Effector memory CD4-positive, alpha-beta T cell (primary cell): Measurements from ENCODE around the gene DNASE2B.
A peak's percentile ranks its signal among the peaks of the same experiment; 100 is the strongest.
"Not testable (repeated sequence)": the region's sequence is repeated elsewhere in the genome, so short reads cannot be mapped to it uniquely, and the experiment has no call there.

Source experiments
- DNase-seq, 3 donors: peaks; one replicate each; pipeline ENCODE4 v3.0.0-alpha.2; 2020
- H3K27ac ChIP-seq: 2 replicates; pipeline ENCODE4 v1.7.0; 2013; ENCODE audit warnings: mild to moderate bottlenecking, low read length, moderate library complexity; ENCODE audit not compliant: insufficient read depth, poor library complexity, severe bottlenecking
- H3K27me3 ChIP-seq: replicated peaks from 2 replicates; pipeline ENCODE4 v1.7.0; 2013; ENCODE audit warnings: mild to moderate bottlenecking, low read length; ENCODE audit not compliant: insufficient read depth, control insufficient read depth, poor library complexity, severe bottlenecking
- H3K36me3 ChIP-seq: 2 replicates; pipeline ENCODE4 v1.7.0; 2013; ENCODE audit warnings: mild to moderate bottlenecking, low read length, moderate library complexity; ENCODE audit not compliant: control insufficient read depth, insufficient read depth
- H3K4me1 ChIP-seq: 2 replicates; pipeline ENCODE4 v1.7.0; 2013; ENCODE audit warnings: low read length, mild to moderate bottlenecking; ENCODE audit not compliant: control insufficient read depth, insufficient read depth, poor library complexity, severe bottlenecking
- H3K4me3 ChIP-seq: 2 replicates; pipeline ENCODE4 v1.7.0; 2013; ENCODE audit warnings: low read length, low read depth, mild to moderate bottlenecking; ENCODE audit not compliant: insufficient read depth, poor library complexity, severe bottlenecking
- H3K9me3 ChIP-seq: 2 replicates; pipeline ENCODE4 v1.7.0; 2013; ENCODE audit warnings: mild to moderate bottlenecking, low read length, moderate library complexity; ENCODE audit not compliant: control insufficient read depth

Gene DNASE2B

GRCh38 chr1:84430546-84430945 lies 32.3 kb downstream of the DNASE2B start:
- DNase-seq, result no peak
- H3K4me3 ChIP-seq, result no peak overlapping the region
- H3K27ac ChIP-seq, result no peak overlapping the region
- H3K36me3 ChIP-seq, result no peaks in the 10 kb centered on the region
- peaks cover 11% of the 10 kb centered on the region for H3K4me1 ChIP-seq
- no peaks in the 10 kb centered on the region for H3K27me3 ChIP-seq
- H3K9me3 ChIP-seq, result no peaks in the 10 kb centered on the region

GRCh38 chr1:84433258-84434080 lies 35.2 kb downstream of the DNASE2B start:
- Histone ChIP-seq H3K9me3 (no peaks in the 10 kb centered on the region), H3K27me3 (no peaks in the 10 kb centered on the region), H3K4me3 (peak overlapping the region; percentile 10), H3K27ac (peak overlapping the region; percentile 65), H3K36me3 (no peaks in the 10 kb centered on the region), H3K4me1 (peaks cover 11% of the 10 kb centered on the region)
- DNase-seq, result peak; percentile 21 to 48 (median 25)

GRCh38 chr1:84434081-84434769 lies 35.9 kb downstream of the DNASE2B start:
- Histone ChIP-seq H3K36me3 (no peaks in the 10 kb centered on the region), H3K27me3 (no peaks in the 10 kb centered on the region), H3K4me3 (peak overlapping the region; percentile 19), H3K27ac (peak overlapping the region; percentile 16), H3K9me3 (no peaks in the 10 kb centered on the region), H3K4me1 (peaks cover 11% of the 10 kb centered on the region)
- DNase-seq, result no peak

GRCh38 chr1:84434801-84435549 lies 36.7 kb downstream of the DNASE2B start:
- Histone ChIP-seq H3K36me3 (no peaks in the 10 kb centered on the region), H3K4me1 (peaks cover 11% of the 10 kb centered on the region), H3K27me3 (no peaks in the 10 kb centered on the region), H3K27ac (peak overlapping the region; percentile 16), H3K9me3 (no peaks in the 10 kb centered on the region), H3K4me3 (peak overlapping the region; percentile 19)
- DNase-seq, result no peak

- H3K36me3 ChIP-seq, result no peaks in the 10 kb centered on the region
- DNase-seq, result no peak
- no peak overlapping the region for H3K4me3 ChIP-seq
- no peak overlapping the region for H3K27ac ChIP-seq
- H3K27me3 ChIP-seq, result no peaks in the 10 kb centered on the region
- H3K4me1 ChIP-seq, result peaks cover 11% of the 10 kb centered on the region
- H3K9me3 ChIP-seq, result no peaks in the 10 kb centered on the region
Observed at GRCh38 chr1:84436876-84437655, 38.8 kb downstream of the DNASE2B start.

GRCh38 chr1:84442256-84442655 lies 44.0 kb downstream of the DNASE2B start:
- Histone ChIP-seq H3K27ac (no peak overlapping the region), H3K9me3 (no peaks in the 10 kb centered on the region), H3K36me3 (no peaks in the 10 kb centered on the region), H3K4me1 (peaks cover 8% of the 10 kb centered on the region), H3K4me3 (no peak overlapping the region), H3K27me3 (no peaks in the 10 kb centered on the region)
- DNase-seq, result no peak

- DNase-seq, result peak; percentile 5 to 21 (median 16)
- not testable (repeated sequence) for H3K36me3 ChIP-seq, H3K4me1 ChIP-seq, H3K4me3 ChIP-seq, H3K27ac ChIP-seq, H3K27me3 ChIP-seq, H3K9me3 ChIP-seq
Observed at GRCh38 chr1:84442747-84443646, 44.7 kb downstream of the DNASE2B start.

- not testable (repeated sequence) for H3K36me3 ChIP-seq, H3K27ac ChIP-seq, H3K4me3 ChIP-seq, H3K4me1 ChIP-seq, H3K9me3 ChIP-seq, DNase-seq, H3K27me3 ChIP-seq
Observed at GRCh38 chr1:84448704-84449103, 50.4 kb downstream of the DNASE2B start.

GRCh38 chr1:84450910-84451309 lies 52.6 kb downstream of the DNASE2B start:
- DNase-seq, result no peak
- Histone ChIP-seq H3K27ac (no peak overlapping the region), H3K27me3 (no peaks in the 10 kb centered on the region), H3K4me3 (no peak overlapping the region), H3K36me3 (no peaks in the 10 kb centered on the region), H3K9me3 (no peaks in the 10 kb centered on the region), H3K4me1 (no peaks in the 10 kb centered on the region)
